VCaP (cell line): Measurements from ENCODE around the gene GALNS.

Experiments used
- H3K27ac ChIP-seq: fragments of 450-650 bp; 2 replicates; pipeline ENCODE4 v1.5.1; 2017
- TF ChIP-seq, protein P1 (sequence below): fragments of 450-650 bp; conservative IDR thresholded peaks from 2 replicates; pipeline ENCODE4 v1.5.1; 2017; ENCODE audit warnings: mild to moderate bottlenecking, moderate library complexity

Gene GALNS

DNA sequence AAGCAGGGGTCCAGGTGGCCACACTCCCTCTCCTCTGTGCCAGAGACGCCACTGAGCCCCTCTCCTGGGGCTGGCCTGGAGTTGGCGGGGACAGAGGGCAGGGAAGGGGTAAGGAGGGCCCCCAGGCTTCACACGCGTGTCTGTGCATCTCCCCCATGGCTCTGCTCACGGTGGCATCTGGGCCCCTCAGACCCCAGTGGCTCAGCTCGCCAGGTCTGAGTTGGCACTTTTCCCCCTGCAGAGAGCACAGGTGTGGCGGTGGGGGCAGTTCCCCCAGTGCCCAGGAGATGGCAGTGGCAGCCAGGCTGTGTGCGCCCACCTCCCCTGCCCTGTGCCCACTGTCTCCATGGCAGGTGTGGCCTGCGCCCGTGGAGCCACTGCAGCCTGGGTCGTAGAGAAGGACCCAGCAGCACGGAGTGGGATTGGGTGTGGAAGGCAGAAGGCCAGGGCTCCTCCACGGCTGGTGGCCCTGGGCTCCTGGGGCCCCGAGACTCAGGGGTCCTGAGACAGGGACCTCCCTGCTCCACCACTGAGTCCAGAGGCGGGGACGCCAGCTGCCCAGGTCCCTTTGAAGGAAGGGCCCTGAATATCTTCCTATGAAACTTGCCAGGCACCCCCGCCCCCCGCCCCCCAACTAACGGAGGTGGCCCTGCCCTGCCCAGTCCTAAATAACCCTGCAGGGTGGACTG, 40.7 kb downstream of the GALNS start:
- TF ChIP-seq, protein P1, sequence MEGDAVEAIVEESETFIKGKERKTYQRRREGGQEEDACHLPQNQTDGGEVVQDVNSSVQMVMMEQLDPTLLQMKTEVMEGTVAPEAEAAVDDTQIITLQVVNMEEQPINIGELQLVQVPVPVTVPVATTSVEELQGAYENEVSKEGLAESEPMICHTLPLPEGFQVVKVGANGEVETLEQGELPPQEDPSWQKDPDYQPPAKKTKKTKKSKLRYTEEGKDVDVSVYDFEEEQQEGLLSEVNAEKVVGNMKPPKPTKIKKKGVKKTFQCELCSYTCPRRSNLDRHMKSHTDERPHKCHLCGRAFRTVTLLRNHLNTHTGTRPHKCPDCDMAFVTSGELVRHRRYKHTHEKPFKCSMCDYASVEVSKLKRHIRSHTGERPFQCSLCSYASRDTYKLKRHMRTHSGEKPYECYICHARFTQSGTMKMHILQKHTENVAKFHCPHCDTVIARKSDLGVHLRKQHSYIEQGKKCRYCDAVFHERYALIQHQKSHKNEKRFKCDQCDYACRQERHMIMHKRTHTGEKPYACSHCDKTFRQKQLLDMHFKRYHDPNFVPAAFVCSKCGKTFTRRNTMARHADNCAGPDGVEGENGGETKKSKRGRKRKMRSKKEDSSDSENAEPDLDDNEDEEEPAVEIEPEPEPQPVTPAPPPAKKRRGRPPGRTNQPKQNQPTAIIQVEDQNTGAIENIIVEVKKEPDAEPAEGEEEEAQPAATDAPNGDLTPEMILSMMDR: peak; percentile 71
- no peak overlapping the region for H3K27ac ChIP-seq

DNA sequence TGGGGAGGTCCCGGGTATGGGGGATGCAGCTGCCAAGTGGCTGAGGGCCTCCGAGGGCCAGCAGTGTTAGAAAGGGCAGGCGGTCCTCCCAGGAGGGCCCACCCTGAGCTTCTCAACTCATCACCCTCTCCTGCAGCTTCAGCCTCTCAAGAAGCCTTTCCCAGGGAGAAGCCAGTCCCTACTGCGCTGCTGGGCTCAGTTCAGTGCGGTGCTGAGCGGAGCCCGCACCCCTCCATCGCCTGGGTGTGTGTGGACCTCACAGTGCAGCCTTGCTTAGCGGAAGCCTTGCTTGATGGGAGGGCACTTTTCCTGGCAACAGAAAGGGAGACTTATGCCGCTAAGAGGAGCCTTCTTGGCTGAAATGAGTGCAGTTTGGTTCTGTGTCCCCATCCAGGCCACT, 41.5 kb downstream of the GALNS start:
- no peak overlapping the region for H3K27ac ChIP-seq
- TF ChIP-seq, protein P1: no peak

DNA sequence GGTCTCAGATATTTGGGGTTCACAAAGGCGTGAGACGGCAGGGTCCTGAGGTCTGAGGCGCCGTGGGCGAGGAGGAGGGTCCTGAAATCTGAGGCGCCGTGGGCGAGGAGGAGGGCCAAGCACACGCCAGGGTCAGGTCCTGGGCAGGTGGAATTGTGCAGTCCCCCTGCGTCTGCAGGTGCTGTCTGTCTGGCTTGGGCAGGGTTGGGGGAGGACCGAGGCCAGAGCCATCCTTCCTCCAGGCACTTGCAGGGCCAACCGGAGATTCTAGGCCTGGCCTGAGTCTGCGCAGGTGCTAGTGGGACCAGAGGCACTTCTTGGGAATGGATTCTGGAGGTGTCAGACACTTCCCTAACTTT, 42.6 kb downstream of the GALNS start:
- TF ChIP-seq, protein P1: no peak
- H3K27ac ChIP-seq: no peak overlapping the region

DNA sequence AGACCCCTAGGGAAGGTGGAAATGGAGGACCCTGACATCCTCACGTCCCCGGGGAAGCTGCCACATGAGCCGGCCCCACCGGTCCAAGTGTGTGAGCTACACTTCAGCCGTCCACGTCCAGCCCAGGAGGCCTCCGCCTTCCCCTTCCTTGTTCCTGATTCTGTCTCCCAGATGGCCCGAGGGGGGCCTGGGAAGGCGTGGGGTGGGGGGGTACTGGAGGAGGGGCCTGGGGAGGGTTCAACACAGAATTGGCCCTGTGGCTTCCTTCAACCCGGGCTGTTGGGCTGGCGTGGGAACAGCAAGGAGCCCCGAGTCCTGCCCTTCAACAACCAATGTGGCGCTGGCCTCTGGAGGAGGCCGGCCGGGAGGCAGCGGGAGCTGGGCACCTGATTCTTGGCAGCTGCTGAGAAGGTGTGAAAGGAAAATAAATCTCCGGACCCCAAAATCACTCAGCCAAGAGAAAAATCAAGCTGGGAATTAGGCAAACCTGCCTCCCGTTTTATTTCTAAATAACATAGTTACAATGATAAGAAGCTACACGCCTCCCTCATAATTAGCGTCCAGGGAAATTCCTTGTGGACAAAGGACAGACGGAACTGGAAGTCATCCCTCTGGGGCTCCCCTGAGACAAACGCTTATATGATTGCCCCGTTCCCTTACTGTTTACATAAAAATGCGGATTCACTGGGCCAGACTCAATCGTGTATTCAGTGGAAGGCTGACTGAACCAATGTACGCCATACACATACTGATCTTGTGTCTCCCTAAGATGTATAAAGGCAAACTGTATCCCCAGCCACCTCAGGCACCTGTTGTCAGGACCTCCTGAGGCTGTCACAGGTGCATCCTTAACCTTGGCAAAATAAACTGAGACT, 43.2 kb downstream of the GALNS start:
- peak overlapping the region; percentile 68; the same call in 1 of the 2 replicates for H3K27ac ChIP-seq

DNA sequence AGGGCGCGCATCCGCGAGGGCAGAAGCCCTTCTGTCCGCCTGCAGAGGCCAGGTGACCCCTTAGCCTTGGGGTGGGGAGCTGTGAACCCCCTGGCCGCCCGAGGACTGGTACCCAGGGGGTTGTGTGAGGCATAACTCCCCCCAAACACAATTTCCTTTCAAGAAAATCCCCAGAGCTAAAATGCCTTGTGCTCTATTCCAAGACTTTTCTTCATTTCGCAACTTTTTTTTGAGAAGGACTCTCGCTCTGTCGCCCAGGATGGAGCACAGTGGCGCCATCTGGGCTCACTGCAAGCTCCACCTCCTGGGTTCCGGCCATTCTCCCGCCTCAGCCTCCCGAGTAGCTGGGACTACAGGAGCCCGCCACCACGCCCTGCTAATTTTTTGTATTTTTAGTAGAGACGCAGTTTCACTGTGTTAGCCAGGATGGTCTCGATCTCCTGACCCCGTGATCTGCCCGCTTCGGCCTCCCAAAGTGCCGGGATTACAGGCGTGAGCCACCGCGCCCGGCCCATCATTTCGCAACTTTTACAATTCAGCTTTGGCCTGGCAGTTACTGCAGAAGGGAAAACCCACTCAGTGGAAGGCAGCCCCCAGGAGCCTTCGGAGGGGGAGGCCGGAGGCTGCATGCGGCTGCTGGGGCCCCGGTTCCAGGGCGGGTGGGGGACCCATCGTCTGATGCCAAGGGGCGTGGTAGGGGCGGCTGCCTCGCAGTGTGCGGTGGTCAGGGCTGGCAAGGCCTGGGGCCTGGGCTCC, 44.1 kb downstream of the GALNS start:
- TF ChIP-seq, protein P1: peak; percentile 8; the same call in 1 of the 2 replicates
- H3K27ac ChIP-seq: peak overlapping the region; percentile 68

More for the DNA sequence above, 43.2 kb downstream of the GALNS start:
- TF ChIP-seq, protein P1: no peak

DNA sequence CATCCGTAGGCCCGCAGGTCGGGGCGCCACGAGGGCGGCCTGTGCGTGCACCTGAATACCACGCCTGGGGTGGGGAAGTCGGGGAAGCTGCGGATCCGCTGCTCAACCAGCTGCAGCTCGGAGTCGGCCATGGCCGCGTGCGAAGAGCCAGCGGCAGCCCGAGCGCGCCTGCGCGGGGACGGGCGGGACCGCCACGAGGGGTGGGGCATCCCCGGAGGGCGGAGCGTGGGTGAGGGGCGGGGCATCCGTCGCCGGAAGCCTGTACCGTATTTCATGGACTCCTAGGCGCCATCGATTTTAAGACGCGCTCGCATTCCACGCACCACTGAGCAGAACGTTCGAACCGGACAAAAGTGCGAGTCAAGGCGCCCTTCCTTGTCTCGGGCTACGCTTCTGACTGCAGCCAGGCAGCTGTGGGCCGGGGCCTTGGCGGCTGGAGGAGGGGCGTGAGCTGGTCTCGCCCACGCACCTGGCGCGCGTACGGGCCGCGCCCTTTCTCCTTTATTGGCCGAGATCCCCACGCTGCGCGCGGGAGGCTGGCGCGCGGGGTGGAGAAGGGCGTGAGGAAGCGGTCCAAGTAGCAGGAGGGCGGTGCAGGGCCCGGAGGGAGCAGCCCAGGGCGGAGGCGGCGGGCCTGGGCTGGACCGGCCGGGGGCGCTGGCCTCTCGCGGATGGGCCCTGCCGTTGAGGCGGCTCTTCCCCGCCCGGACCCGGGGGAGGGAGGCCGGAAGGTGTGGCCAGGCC, 44.8 kb downstream of the GALNS start, which contains the start of gene APRT:
APRT (minus strand) TSS at position 160 of the 744 bp plus-strand sequence; CDS start at position 131, 29 bp downstream.
- peak within 1 kb of the TSS; percentile 68 for H3K27ac ChIP-seq
- TF ChIP-seq, protein P1: peak; percentile 40
